Renal cortex interstitium (tissue), 11 donors: ENCODE data around the gene DRAP1. TPM values are rescaled to one million over a fixed set of nuclear protein-coding genes. Genes with fewer than 3 reads are reported as not detected.
"Not testable (repeated sequence)": the region's sequence is repeated elsewhere in the genome, so short reads cannot be mapped to it uniquely, and the experiment has no call there.

ENCODE experiments used
- DNase-seq, 11 donors: peaks; one replicate each; pipeline ENCODE4 v3.0.0-alpha.2; 2013; ENCODE audit warnings: low read depth in 9 of 11, low spot score in 4 of 11; ENCODE audit errors: extremely low read depth in 1 of 11
- polyA plus RNA-seq, 3 donors: library from polyadenylated mRNA; unstranded; fragments of 120-200 nt; gene quantifications; one replicate each; pipeline ENCODE4 v1.2.1, GENCODE V29; 2013; ENCODE audit not compliant: insufficient read length in 3 of 3

DRAP1 gene
- polyA plus RNA-seq, 3 donors, result 73.3 to 109 (median 88.0) TPM

DNA sequence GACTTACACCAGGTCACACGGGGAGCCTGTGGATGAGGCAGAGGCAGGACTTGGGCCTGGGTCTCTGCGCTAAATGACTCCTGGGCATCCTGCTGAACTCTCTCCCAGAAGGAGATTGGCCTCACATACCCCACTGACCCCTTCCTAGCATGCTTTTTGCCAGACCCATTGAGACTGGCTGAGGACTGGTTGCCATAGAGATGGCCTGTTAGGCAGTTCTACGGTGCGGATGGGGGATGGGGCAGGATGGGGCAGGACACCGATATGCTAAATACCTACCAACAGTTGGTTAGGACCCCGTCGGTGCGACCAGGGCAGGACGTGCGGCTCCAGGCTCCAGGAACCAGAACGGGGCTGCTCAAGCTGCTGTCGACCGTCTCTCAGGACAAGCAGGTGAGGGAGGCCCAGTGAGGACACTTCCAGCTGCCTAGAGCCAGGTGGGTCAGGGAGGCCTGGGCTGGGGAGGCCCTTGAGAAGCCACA is 26.2 kb downstream of the DRAP1 start, which contains the start of gene TSGA10IP:
TSGA10IP (plus strand) TSS at position 51 of the 482 bp plus-strand sequence; CDS start at position 247, 196 bp downstream.
- no peak for DNase-seq

DNA sequence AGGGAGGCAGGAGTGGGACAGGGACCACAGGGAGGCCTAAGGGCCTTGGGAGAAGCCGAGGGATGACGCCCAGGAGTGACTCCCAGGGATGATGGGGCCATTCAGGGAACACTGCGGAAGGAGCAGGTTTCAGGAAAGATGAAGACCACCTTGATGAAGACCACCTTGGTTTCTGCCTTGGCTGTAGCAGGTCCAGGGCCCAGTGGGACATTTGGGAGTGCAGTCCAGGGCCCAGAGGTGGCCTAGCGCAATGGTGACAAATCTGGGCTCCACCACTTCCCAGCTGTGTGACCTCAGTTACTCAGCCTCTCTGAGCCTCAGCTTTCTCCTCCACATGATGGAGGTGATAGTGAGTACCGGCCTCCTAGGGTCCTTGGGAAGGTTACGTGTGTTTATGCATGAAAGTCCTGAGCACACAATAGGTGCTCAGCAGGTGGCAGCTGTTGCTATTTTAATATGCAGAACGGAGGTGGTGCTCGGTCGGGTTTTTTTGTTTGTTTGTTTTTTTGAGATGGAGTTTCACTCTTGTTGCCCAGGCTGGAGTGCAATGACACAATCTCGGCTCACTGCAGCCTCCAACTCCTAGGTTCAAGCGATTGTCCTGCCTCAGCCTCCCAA is 26.8 kb downstream of the DRAP1 start:
- no peak for DNase-seq

DNA sequence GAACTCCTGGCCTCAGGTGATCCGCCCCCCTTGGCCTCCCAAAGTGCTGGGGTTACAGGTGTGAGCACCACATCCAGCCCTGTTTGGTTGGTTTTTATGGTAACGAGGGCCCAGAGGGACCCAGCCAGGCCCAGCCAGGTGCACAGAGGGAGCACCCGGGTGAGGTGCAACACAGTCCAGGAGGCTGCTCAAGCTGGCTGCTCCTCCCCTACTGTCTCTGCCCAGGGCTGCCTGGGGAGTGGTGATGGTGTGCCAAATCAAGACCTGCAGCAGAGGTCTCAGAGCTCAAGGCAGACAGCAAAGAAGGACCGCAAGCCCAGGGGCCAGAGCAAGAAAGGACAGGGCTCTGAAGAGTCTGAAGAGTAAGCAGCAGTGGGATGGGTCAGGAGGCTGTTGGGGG is 27.4 kb downstream of the DRAP1 start:
- DNase-seq, result no peak

DNA sequence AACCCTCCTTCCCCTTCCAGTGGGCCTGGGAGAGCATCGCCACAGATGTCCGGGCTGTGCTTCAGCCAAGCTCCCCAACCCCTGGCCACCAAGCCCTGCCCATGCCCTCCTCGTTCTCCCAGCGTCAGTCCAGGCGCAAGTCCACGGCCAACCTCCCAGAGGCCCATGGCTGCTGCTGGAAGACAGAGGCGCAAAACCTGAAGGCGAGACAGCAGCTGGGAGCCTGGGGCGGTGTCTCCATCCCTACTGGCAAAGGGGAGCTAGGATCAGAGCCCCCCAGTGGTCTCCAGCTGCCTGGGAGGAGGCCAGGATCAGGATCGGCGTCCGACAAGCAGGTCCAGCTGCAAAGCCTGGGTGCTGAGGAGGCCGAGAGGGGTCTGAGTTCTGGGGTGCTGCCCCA is 27.9 kb downstream of the DRAP1 start:
- no peak for DNase-seq

DNA sequence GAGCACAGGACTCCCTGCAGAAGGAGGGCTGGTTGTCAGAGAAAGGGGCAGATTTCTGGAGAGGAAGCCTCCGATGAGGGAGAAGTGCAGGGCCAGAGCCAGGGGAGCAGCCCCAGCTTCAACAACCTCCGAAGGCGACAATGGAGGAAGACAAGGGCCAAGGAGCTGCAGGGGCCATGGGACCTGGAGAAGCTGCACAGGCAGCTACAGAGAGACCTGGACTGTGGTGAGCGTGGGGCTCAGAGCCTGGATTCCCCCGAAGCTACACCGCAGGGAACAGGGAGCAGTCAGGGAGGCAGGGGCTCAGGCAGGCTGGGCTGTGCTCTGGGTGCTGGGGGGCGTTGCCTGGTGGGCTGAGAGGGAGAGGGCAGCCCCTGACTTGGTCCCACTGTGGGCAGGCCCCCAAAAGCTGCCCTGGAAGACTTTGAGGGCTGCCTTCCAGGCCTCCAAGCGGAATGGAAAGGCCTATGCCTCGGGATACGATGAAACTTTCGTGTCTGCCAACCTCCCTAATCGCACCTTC is 28.4 kb downstream of the DRAP1 start:
- DNase-seq, result no peak

DNA sequence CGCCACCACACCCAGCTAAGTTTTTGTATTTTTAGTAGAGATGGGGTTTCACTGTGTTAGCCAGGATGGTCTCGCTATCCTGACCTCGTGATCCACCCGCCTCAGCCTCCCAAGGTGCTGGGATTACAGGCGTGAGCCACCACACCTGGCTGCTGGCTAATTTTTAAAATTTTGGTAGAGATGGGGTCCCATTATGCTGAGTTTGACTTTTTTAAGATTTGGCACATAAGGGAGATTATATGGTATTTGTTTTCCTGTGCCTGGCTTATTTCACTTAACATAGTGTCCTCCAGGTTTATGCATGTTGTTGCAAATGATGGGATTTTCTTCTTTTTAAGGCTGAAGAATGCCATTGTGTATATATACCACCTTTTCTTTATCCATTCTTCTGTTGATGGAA is 31.5 kb downstream of the DRAP1 start:
- DNase-seq, result not testable (repeated sequence)

DNA sequence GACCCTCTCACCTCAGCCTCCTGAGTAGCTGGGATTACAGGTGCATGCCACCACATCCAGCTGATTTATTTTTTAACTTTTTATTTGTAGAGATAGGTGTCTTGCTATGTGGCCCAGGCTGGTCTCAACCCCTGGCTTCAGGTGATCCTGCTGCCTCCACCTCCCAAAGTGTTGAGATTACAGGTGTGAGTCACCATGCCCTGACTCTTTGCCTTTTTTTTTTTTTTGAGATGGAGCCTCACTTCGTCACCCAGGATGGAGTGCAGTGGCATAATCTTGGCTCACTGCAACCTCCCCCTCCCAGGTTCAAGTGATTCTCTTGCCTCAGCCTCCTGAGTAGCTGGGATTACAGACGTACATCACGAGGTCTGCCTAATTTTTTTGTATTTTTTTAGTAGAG is 32.4 kb downstream of the DRAP1 start:
- not testable (repeated sequence) for DNase-seq

DNA sequence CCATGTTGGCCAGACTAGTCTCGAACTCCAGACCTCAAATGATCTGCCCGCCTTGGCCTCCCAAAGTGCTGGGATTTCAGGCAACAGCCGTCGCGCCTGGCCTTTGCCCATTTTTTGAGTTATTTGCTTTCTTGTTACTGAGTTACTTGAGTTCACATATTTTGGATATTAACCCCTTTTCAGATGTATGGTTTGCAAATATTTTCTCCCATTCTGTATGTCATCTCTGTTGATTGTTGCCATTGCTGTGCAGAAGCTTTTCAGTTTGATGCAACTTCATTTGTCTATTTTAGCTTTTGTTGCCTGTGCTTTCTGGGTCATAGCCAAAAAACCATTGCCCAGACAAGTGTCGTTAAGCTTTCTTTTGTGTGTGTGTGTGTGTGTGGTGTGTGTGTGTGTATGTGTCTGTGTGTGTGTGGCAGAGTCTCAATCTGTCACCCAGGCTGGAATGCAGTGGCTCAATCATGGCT is 32.9 kb downstream of the DRAP1 start:
- no peak for DNase-seq

DNA sequence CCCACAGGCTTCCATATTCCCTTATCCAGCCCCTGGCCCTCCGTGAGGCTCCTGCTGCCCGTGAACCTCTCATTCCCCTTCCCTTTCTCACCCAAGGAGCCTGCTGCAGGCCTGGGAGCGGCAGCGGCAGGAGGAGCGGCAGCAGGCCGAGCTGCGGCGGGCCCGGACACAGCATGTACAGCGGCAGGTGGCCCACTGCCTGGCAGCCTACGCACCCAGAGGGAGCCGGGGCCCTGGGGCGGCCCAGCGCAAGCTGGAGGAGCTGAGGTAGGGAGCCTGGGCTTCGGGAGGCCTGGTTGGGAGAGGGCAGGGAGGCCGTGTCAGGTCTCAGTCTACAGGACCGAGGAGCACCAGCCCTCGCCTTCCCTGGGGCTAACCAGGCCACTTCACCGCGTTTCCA is 34.2 kb downstream of the DRAP1 start:
- DNase-seq, result no peak

DNA sequence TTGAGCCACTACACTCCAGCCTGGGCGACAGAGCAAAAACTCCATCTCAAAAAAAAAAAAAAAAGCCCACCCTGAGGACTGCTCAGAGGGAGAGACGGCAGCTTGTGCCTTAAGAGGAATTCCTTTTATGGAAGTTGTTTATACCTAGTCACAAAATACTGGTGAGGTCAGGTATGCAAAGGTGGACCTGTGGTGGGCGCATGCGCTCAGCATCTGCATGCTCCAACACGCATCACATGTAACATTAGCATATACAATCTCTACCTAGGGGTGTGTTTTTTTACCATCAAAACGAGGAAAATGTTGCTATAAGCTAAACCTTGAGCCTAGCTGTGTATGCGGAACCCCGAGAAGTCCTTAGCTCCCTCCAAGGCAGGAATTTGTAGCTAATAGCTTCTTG is 35.5 kb downstream of the DRAP1 start:
- DNase-seq, result no peak

DNA sequence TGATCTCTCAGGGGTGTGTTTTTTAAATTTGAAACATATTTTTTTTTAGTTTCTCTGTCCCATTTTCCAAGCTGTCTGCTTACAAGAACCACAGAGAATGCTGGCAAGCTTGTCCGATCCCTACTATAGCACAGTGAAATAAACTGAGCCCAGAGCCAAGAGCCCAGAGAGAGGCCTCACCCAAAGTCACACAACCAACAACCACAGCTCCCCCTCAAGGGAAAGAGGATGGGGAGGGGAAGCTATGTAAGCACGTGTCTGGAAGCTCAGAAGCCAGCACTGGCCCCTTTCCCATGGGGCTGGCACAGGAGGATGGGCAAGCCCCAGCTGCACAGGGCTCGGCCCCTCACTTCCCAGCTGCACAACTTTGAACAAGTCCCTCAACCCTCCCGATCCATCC is 39.1 kb downstream of the DRAP1 start:
- DNase-seq, result no peak

DNA sequence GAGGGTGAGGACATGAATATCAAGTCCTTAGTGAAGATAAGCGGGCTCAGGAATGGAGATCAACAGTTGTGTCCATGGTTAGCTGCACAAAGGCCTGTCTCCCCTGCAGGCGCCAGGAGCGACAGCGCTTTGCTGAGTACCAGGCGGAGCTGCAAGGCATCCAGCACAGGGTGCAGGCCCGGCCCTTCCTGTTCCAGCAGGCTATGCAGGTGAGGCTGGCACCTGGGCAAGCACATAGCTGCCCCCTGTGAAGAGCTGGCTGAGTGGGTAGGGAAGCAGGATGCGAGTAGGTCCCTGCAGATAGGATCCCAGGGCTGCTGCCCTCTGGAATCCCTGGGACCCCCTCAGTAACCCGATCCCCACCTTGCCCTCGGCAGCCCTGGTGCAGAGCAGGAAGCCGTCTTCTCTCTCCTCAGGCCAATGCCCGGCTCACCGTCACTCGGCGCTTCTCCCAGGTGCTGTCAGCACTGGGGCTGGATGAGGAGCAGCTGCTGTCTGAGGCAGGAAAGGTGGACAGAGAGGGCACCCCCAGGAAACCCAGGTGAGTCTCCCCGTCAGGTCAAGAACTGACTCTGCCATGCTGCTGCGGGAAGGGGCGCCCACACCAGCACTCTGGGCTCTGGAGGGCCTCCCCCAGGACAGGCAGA is 39.7 kb downstream of the DRAP1 start:
- no peak for DNase-seq

DNA sequence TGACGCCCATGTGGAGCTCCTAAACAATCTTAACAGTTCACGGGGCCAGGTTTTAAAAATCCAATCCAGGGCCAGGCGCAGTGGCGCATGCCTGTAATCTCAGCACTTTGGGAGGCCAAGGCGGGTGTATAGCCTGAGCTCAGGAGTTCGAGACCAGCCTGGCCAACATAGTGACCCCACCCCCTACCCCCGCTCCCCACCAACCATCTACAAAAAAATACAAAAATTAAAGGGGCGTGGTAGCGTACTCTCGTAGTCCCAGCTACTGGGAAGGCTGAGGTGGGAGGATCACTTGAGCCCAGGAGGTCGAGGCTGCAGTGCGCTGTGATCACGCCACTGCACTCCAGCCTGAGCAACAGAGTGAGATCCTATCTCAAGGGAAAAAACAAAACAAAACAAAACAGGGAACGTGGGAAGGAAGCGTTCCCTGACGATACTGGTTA is 41.6 kb downstream of the DRAP1 start:
- no peak for DNase-seq

DNA sequence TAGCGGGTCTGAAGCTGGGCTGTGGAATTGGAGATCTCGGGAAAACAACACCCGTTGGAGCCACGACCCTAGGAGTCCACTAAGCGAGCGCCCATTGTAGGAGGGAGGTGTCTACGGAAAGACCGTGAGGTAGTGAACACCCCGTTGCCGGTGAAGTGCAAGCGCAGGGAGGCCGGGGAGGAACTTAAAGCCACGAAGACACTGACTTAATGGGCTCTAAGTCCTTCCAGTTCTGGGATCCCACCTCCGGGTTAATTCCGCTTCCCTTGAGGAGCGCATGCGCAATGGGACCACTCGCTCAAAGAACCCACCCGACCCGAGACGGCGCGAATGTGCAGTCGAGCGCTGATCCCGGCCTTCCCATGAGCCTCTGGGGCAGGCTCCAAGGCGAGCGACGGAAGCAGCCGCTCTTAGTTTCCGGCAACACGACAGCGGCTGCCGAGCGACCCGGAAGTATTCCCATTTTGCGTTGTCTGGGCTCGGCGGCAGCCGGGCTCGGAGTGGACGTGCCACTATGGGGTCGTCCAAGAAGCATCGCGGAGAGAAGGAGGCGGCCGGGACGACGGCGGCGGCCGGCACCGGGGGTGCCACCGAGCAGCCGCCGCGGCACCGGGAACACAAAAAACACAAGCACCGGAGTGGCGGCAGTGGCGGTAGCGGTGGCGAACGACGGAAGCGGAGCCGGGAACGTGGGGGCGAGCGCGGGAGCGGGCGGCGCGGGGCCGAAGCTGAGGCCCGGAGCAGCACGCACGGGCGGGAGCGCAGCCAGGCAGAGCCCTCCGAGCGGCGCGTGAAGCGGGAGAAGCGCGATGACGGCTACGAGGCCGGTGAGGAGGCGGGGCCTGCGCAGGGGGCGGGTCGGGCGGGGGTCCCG is 42.3 kb downstream of the DRAP1 start, which contains the start of gene SART1:
SART1 (plus strand) TSS at position 468 of the 874 bp plus-strand sequence; CDS start at position 515, 47 bp downstream.
- peak; percentile 92 to 98 (median 97) for DNase-seq

DNA sequence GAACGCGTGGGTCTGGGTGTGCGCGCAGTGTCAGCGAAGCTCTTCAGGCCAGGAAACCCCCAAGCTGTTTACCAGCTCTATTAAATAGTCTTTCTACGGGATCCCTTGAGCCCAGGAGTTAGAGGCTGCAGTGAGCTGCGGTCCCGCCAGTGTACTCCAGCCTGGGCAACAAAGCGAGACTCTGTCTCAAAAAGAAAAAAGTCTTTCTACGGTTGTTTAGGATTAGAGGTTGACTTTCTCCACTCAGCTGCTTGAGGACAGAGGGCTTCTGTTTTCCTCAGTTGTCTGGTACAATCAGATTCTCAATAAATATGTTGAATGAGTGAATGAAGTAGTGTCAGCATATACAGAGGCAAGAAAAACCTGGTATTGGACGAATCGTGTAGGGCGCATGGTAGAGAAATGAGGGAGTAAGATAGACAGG is 42.9 kb downstream of the DRAP1 start:
- DNase-seq, result no peak

DNA sequence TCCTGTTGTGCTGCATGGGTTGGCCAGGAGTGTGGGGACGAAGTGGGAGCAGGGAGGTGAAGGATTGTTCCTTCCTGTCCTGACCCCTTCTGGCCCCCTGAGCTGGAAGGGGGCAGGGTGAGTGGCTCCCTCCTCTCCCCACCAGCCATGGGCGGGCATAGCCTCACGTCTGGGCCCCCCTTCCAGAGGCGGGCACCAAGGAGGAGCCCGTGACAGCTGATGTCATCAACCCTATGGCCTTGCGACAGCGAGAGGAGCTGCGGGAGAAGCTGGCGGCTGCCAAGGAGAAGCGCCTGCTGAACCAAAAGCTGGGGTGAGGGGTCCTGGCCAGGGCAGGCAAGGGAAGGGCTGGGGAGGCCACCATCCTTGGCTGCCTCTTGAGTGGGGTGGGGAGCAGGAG is 45.7 kb downstream of the DRAP1 start:
- DNase-seq, result no peak

DNA sequence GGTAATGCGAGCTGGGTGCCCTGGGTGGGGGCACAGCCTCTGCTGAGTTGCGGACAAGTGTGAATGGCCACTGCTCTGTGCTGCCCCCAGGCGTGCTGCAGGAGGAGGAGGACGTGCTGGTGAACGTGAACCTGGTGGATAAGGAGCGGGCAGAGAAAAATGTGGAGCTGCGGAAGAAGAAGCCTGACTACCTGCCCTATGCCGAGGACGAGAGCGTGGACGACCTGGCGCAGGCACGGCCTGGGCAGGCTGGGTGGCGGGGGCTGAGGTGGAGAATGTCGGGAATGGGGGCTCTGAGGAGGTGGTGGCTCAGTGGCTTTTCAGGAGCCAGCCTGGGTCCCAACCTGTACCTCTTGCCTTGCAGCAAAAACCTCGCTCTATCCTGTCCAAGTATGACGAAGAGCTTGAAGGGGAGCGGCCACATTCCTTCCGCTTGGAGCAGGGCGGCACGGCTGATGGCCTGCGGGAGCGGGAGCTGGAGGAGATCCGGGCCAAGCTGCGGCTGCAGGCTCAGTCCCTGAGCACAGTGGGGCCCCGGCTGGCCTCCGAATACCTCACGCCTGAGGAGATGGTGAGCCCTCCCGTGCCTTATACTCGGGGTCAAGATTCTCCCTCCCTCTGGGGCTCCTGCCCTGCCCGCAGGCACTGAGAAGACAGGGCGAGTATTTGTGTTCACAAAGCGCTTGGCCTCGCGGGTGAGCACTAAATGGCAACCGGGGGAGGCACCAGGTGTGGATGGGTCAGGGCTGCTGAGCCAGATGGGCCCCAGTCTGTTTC is 46.9 kb downstream of the DRAP1 start:
- no peak for DNase-seq

DNA sequence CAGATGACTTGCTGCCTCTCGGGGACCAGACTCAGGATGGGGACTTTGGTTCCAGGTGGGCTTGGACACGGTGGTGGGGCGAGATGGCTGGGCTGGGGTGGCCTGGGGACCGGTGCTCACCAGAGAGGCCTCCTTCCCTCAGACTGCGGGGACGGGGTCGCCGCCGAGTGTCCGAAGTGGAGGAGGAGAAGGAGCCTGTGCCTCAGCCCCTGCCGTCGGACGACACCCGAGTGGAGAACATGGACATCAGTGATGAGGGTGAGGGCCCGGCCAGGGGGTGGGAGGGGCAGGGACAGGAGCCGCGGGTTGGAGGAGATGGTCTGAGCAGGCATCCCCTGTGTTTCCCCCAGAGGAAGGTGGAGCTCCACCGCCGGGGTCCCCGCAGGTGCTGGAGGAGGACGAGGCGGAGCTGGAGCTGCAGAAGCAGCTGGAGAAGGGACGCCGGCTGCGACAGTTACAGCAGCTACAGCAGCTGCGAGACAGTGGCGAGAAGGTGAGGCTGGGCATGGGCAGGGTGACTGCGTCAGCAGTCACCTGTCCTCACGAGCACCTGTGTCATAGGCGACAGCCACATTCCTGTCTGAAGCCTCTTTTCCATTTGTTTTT is 48.2 kb downstream of the DRAP1 start:
- no peak for DNase-seq
